Ishikawa (cell line): Measurements from ENCODE around the gene C19orf81.

ENCODE experiments used
- CEBPB ChIP-seq: IDR thresholded peaks from 2 replicates; pipeline ENCODE4 v1.6.1; 2012
- CREB1 ChIP-seq: IDR thresholded peaks from 2 replicates; pipeline ENCODE4 v1.6.1; 2012; ENCODE audit warnings: low read depth
- EGR1 ChIP-seq: IDR thresholded peaks from 2 replicates; pipeline ENCODE4 v1.6.1; 2012
- EP300 ChIP-seq: IDR thresholded peaks from 2 replicates; pipeline ENCODE4 v1.6.1; 2012; ENCODE audit warnings: borderline replicate concordance
- FOXM1 ChIP-seq: IDR thresholded peaks from 2 replicates; pipeline ENCODE4 v1.6.1; 2012; ENCODE audit warnings: low read depth, borderline replicate concordance
- NFIC ChIP-seq: IDR thresholded peaks from 2 replicates; pipeline ENCODE4 v1.6.1; 2012
- RAD21 ChIP-seq: IDR thresholded peaks from 2 replicates; pipeline ENCODE4 v1.6.1; 2012; ENCODE audit warnings: low read depth
- TCF12 ChIP-seq: IDR thresholded peaks from 2 replicates; pipeline ENCODE4 v1.6.1; 2012; ENCODE audit warnings: low read depth
- TEAD4 ChIP-seq: IDR thresholded peaks from 2 replicates; pipeline ENCODE4 v1.6.1; 2012
- YY1 ChIP-seq: IDR thresholded peaks from 2 replicates; pipeline ENCODE4 v1.6.1; 2012; ENCODE audit warnings: low read depth
- TF ChIP-seq, protein P1 (sequence below): IDR thresholded peaks from 2 replicates; pipeline ENCODE4 v1.6.1; 2012
- TF ChIP-seq, protein P2 (sequence below): IDR thresholded peaks from 2 replicates; pipeline ENCODE4 v1.6.1; 2012; ENCODE audit warnings: low read depth, mild to moderate bottlenecking
- TF ChIP-seq, protein P3 (sequence below): IDR thresholded peaks from 2 replicates; pipeline ENCODE4 v1.6.1; 2012

DNA sequence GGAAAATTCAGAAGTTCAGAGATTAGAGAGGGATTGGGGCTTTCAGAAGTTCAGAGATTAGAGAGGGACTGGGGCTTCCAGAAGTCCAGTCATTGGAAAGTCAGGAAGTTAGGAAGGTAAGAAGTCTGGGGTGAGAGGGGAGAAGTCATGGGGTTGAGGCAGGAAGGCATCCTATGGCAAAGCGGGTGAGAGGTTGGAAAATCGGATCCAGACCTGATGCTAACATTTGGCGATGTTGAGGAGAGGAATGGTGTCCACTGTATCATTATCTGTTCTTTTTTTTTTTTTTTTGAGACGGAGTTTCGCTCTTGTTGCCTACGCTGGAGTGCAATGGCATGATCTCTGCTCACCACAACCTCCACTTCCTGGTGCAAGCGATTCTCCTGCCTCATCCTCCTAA, 20.7 kb upstream of the C19orf81 start:
- TF ChIP-seq TEAD4 (no peak), CEBPB (no peak), YY1 (no peak), FOXM1 (no peak), CREB1 (no peak), EP300 (no peak), RAD21 (no peak), NFIC (no peak), EGR1 (no peak), TCF12 (no peak)
- TF ChIP-seq, protein P1, sequence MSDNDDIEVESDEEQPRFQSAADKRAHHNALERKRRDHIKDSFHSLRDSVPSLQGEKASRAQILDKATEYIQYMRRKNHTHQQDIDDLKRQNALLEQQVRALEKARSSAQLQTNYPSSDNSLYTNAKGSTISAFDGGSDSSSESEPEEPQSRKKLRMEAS = no peak
- TF ChIP-seq, protein P2, sequence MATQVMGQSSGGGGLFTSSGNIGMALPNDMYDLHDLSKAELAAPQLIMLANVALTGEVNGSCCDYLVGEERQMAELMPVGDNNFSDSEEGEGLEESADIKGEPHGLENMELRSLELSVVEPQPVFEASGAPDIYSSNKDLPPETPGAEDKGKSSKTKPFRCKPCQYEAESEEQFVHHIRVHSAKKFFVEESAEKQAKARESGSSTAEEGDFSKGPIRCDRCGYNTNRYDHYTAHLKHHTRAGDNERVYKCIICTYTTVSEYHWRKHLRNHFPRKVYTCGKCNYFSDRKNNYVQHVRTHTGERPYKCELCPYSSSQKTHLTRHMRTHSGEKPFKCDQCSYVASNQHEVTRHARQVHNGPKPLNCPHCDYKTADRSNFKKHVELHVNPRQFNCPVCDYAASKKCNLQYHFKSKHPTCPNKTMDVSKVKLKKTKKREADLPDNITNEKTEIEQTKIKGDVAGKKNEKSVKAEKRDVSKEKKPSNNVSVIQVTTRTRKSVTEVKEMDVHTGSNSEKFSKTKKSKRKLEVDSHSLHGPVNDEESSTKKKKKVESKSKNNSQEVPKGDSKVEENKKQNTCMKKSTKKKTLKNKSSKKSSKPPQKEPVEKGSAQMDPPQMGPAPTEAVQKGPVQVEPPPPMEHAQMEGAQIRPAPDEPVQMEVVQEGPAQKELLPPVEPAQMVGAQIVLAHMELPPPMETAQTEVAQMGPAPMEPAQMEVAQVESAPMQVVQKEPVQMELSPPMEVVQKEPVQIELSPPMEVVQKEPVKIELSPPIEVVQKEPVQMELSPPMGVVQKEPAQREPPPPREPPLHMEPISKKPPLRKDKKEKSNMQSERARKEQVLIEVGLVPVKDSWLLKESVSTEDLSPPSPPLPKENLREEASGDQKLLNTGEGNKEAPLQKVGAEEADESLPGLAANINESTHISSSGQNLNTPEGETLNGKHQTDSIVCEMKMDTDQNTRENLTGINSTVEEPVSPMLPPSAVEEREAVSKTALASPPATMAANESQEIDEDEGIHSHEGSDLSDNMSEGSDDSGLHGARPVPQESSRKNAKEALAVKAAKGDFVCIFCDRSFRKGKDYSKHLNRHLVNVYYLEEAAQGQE = no peak
- TF ChIP-seq, protein P3, sequence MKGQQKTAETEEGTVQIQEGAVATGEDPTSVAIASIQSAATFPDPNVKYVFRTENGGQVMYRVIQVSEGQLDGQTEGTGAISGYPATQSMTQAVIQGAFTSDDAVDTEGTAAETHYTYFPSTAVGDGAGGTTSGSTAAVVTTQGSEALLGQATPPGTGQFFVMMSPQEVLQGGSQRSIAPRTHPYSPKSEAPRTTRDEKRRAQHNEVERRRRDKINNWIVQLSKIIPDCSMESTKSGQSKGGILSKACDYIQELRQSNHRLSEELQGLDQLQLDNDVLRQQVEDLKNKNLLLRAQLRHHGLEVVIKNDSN = no peak
